Activated CD8-positive, alpha-beta T cell treated with anti-CD3 and anti-CD28 coated beads for 36 hours (primary cell): Measurements from ENCODE around the gene FOXO3B. TPM values are rescaled to one million over a fixed set of nuclear protein-coding genes. Genes with fewer than 3 reads are reported as not detected.
A peak's percentile ranks its signal among the peaks of the same experiment; 100 is the strongest.
"Not testable (repeated sequence)": the region's sequence is repeated elsewhere in the genome, so short reads cannot be mapped to it uniquely, and the experiment has no call there.

Experiments used
- ATAC-seq: fragments of 200-7000 bp; cut with Tn5 transposase; one replicate; pipeline ENCODE4 v1.10.0; 2021; ENCODE audit warnings: mild to moderate bottlenecking, moderate library complexity
- CTCF ChIA-PET: fragments of 350-600 bp; sonication (Branson Sonifier 250); formaldehyde crosslinking; loops from one replicate; lab custom pipeline; 2021; ENCODE audit warnings: antibody characterized with exemption; lab: Charles Lee
- POLR2A ChIA-PET: fragments of 350-600 bp; sonication (Branson Sonifier 250); formaldehyde crosslinking; loops from one replicate; lab custom pipeline; 2021; ENCODE audit warnings: antibody characterized with exemption; lab: Charles Lee
- DNase-seq: peaks from one replicate; pipeline ENCODE4 v3.0.0-alpha.2; 2020
- H3K27ac Mint-ChIP-seq: one replicate; pipeline ENCODE4 v1.8.0; 2021; ENCODE audit warnings: mild to moderate bottlenecking, mixed read lengths
- H3K27me3 Mint-ChIP-seq: one replicate; pipeline ENCODE4 v1.8.0; 2021; ENCODE audit warnings: mixed read lengths
- H3K36me3 Mint-ChIP-seq: one replicate; pipeline ENCODE4 v1.8.0; 2021; ENCODE audit warnings: low read depth, mixed read lengths
- H3K4me1 Mint-ChIP-seq: one replicate; pipeline ENCODE4 v1.8.0; 2021; ENCODE audit warnings: low read depth, mixed read lengths
- H3K4me3 Mint-ChIP-seq: one replicate; pipeline ENCODE4 v1.8.0; 2021; ENCODE audit warnings: mild to moderate bottlenecking, moderate library complexity, mixed read lengths
- H3K9me3 Mint-ChIP-seq: one replicate; pipeline ENCODE4 v1.8.0; 2021; ENCODE audit warnings: mixed read lengths
- intact Hi-C: fragments of 100-400 bp; cut with micrococcal nuclease; formaldehyde crosslinking; loops from one replicate; pipeline ENCODE4 v1.10.0; 2022
- total RNA-seq, 2 experiments: library from RNA; stranded (reverse); gene quantifications; one replicate each; pipeline ENCODE4 v1.2.3, GENCODE V29; 2021

The FOXO3B gene
- total RNA-seq, 2 experiments from 2014 or later, result 7.2 to 7.5 TPM

GRCh38 chr17:18644291-18644690, 37.8 kb downstream of the FOXO3B start, which contains the start of gene TBC1D28:
Gene TBC1D28 (minus strand): TSS chr17:18644391. CDS start chr17:18641352, 3,039 bp downstream.
- CTCF ChIA-PET, H3K4me3 Mint-ChIP-seq, H3K36me3 Mint-ChIP-seq, H3K4me1 Mint-ChIP-seq, POLR2A ChIA-PET, H3K27ac Mint-ChIP-seq, H3K27me3 Mint-ChIP-seq, intact Hi-C loops, DNase-seq, H3K9me3 Mint-ChIP-seq, ATAC-seq: not testable (repeated sequence)

GRCh38 chr17:18643124-18643523, 39.0 kb downstream of the FOXO3B start:
- H3K9me3 Mint-ChIP-seq, intact Hi-C loops, ATAC-seq, H3K36me3 Mint-ChIP-seq, CTCF ChIA-PET, H3K27me3 Mint-ChIP-seq, H3K27ac Mint-ChIP-seq, DNase-seq, POLR2A ChIA-PET, H3K4me1 Mint-ChIP-seq, H3K4me3 Mint-ChIP-seq: not testable (repeated sequence)

DNA sequence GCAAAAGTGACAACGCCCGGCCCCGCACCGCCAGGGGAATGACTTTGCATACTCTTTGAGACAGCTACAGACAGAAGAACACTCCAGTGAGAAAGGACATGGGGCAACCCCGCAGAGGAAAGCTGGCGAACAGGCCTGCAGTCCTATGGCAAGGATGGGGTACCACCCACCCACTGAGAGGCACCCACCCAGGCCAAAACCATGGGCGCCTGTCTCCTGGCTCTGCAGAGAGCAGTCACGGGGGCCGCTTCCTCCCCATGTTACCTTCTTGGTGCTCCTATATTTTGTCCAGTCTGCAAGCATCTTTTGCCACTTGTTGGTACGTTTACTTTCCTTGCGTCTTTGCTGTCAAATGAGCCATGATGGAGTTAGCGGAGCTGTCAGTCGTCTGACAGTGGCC, 43.8 kb downstream of the FOXO3B start:
- H3K4me1 Mint-ChIP-seq, DNase-seq, intact Hi-C loops, POLR2A ChIA-PET, ATAC-seq, H3K36me3 Mint-ChIP-seq, H3K4me3 Mint-ChIP-seq, H3K27ac Mint-ChIP-seq, CTCF ChIA-PET, H3K27me3 Mint-ChIP-seq, H3K9me3 Mint-ChIP-seq: not testable (repeated sequence)

GRCh38 chr17:18636237-18636636, 45.9 kb downstream of the FOXO3B start:
- H3K4me1 Mint-ChIP-seq, H3K9me3 Mint-ChIP-seq, H3K27ac Mint-ChIP-seq, POLR2A ChIA-PET, H3K36me3 Mint-ChIP-seq, ATAC-seq, H3K27me3 Mint-ChIP-seq, H3K4me3 Mint-ChIP-seq, CTCF ChIA-PET, intact Hi-C loops, DNase-seq: not testable (repeated sequence)

- H3K4me3 Mint-ChIP-seq, H3K4me1 Mint-ChIP-seq, intact Hi-C loops, DNase-seq, H3K9me3 Mint-ChIP-seq, CTCF ChIA-PET, H3K27ac Mint-ChIP-seq, H3K27me3 Mint-ChIP-seq, POLR2A ChIA-PET, ATAC-seq, H3K36me3 Mint-ChIP-seq: not testable (repeated sequence)
Observed at GRCh38 chr17:18635773-18636172, 46.3 kb downstream of the FOXO3B start.

GRCh38 chr17:18634550-18635263, 47.4 kb downstream of the FOXO3B start:
- not testable (repeated sequence) for H3K27me3 Mint-ChIP-seq

More at GRCh38 chr17:18634550-18635263, 47.4 kb downstream of the FOXO3B start:
- H3K9me3 Mint-ChIP-seq, CTCF ChIA-PET, POLR2A ChIA-PET, intact Hi-C loops, DNase-seq, H3K36me3 Mint-ChIP-seq, H3K27ac Mint-ChIP-seq, H3K4me1 Mint-ChIP-seq: not testable (repeated sequence)
- ATAC-seq, result peak; percentile 37
- peak overlapping the region; percentile 58 for H3K4me3 Mint-ChIP-seq

Other genes starting within 250 kb of the FOXO3B start
- not detected for gene LGALS9C, start 205.5 kb downstream of the FOXO3B start, total RNA-seq
- not detected for gene TBC1D28, start 37.9 kb downstream of the FOXO3B start, total RNA-seq
- gene FBXW10, start 61.7 kb upstream of the FOXO3B start, total RNA-seq, result not detected
- gene TVP23B, start 98.9 kb upstream of the FOXO3B start, total RNA-seq, result 10 to 100 TPM; 26.8 to 27.8 TPM
- 10 to 100 TPM; 63.0 to 63.7 TPM for gene PRPSAP2, start 175.8 kb upstream of the FOXO3B start, total RNA-seq